WTC11 (cell line): ENCODE measurements around the gene CCDC112. TPM values are rescaled to one million over a fixed set of nuclear protein-coding genes. Genes with fewer than 3 reads are reported as not detected.

Experiments
- ATF3 ChIP-seq: sonication (generic); formaldehyde crosslinking; conservative IDR thresholded peaks from 2 replicates; pipeline ENCODE4 v1.8.1; 2022; ENCODE audit warnings: mild to moderate bottlenecking, missing genetic modification reagents
- CREB1 ChIP-seq: sonication (generic); formaldehyde crosslinking; IDR thresholded peaks from 2 replicates; pipeline ENCODE4 v1.8.0; 2023; ENCODE audit warnings: mild to moderate bottlenecking, missing genetic modification reagents
- E2F1 ChIP-seq: sonication (generic); formaldehyde crosslinking; IDR thresholded peaks from 2 replicates; pipeline ENCODE4 v1.8.0; 2022; ENCODE audit warnings: mild to moderate bottlenecking, missing genetic modification reagents
- ELF4 ChIP-seq: sonication (generic); formaldehyde crosslinking; IDR thresholded peaks from 2 replicates; pipeline ENCODE4 v1.8.1; 2022; ENCODE audit warnings: low read depth, mild to moderate bottlenecking, moderate library complexity, missing genetic modification reagents
- ERG ChIP-seq: fragments of 250-450 bp; sonication (Bioruptor Pico); IDR thresholded peaks from 2 replicates; pipeline ENCODE4 v1.8.0; 2021; ENCODE audit warnings: mild to moderate bottlenecking
- HMGA2 ChIP-seq: fragments of 250-450 bp; sonication (Bioruptor Pico); IDR thresholded peaks from 2 replicates; pipeline ENCODE4 v1.4.0; 2021; ENCODE audit warnings: mild to moderate bottlenecking, moderate library complexity
- IRF2 ChIP-seq: sonication (generic); formaldehyde crosslinking; IDR thresholded peaks from 2 replicates; pipeline ENCODE4 v1.8.0; 2022; ENCODE audit warnings: low read depth, missing genetic modification reagents, borderline replicate concordance
- JUN ChIP-seq: sonication (generic); formaldehyde crosslinking; IDR thresholded peaks from 2 replicates; pipeline ENCODE4 v1.8.0; 2023; ENCODE audit warnings: mild to moderate bottlenecking, missing genetic modification reagents
- MYBL2 ChIP-seq: sonication (generic); formaldehyde crosslinking; IDR thresholded peaks from 2 replicates; pipeline ENCODE4 v1.8.1; 2023; ENCODE audit warnings: mild to moderate bottlenecking, moderate library complexity, missing genetic modification reagents
- NFATC4 ChIP-seq: fragments of 250-450 bp; sonication (Bioruptor Pico); IDR thresholded peaks from 2 replicates; pipeline ENCODE4 v1.9.0; 2021; ENCODE audit warnings: mild to moderate bottlenecking
- NFE2L1 ChIP-seq: sonication (generic); formaldehyde crosslinking; IDR thresholded peaks from 2 replicates; pipeline ENCODE4 v1.8.1; 2023; ENCODE audit warnings: missing genetic modification reagents
- NR3C1 ChIP-seq: sonication (generic); formaldehyde crosslinking; conservative IDR thresholded peaks from 2 replicates; pipeline ENCODE4 v1.8.1; 2023; ENCODE audit warnings: low read depth, mild to moderate bottlenecking, missing genetic modification reagents
- ZBTB21 ChIP-seq: sonication (generic); formaldehyde crosslinking; IDR thresholded peaks from 2 replicates; pipeline ENCODE4 v1.8.1; 2023; ENCODE audit warnings: mild to moderate bottlenecking, missing genetic modification reagents, borderline replicate concordance
- ZNF281 ChIP-seq: sonication (generic); formaldehyde crosslinking; IDR thresholded peaks from 2 replicates; pipeline ENCODE4 v1.8.0; 2023; ENCODE audit warnings: mild to moderate bottlenecking, missing genetic modification reagents
- total RNA-seq: library from RNA; stranded (reverse); gene quantifications from 3 replicates; pipeline ENCODE4 v1.2.3, GENCODE V29; 2021
- TF ChIP-seq, protein P1 (sequence below): sonication (generic); formaldehyde crosslinking; IDR thresholded peaks from 2 replicates; pipeline ENCODE4 v1.8.1; 2023; ENCODE audit warnings: mild to moderate bottlenecking, missing genetic modification reagents, borderline replicate concordance
- TF ChIP-seq, protein P2 (sequence below): fragments of 250-450 bp; sonication (Bioruptor Pico); IDR thresholded peaks from 2 replicates; pipeline ENCODE4 v1.9.0; 2021; ENCODE audit warnings: mild to moderate bottlenecking, borderline replicate concordance
- TF ChIP-seq, protein P3 (sequence below): sonication (generic); formaldehyde crosslinking; IDR thresholded peaks from 2 replicates; pipeline ENCODE4 v1.8.1; 2022; ENCODE audit warnings: mild to moderate bottlenecking, missing genetic modification reagents, moderate library complexity, borderline replicate concordance
- TF ChIP-seq, protein P4 (sequence below): fragments of 250-450 bp; sonication (Bioruptor Pico); IDR thresholded peaks from 2 replicates; pipeline ENCODE4 v1.9.0; 2021; ENCODE audit warnings: mild to moderate bottlenecking
- TF ChIP-seq, protein P5 (sequence below): sonication (generic); formaldehyde crosslinking; IDR thresholded peaks from 2 replicates; pipeline ENCODE4 v1.8.0; 2022; ENCODE audit warnings: mild to moderate bottlenecking, missing genetic modification reagents

The CCDC112 gene
- total RNA-seq, 1 experiment from 2014 or later = 12.2 TPM

DNA sequence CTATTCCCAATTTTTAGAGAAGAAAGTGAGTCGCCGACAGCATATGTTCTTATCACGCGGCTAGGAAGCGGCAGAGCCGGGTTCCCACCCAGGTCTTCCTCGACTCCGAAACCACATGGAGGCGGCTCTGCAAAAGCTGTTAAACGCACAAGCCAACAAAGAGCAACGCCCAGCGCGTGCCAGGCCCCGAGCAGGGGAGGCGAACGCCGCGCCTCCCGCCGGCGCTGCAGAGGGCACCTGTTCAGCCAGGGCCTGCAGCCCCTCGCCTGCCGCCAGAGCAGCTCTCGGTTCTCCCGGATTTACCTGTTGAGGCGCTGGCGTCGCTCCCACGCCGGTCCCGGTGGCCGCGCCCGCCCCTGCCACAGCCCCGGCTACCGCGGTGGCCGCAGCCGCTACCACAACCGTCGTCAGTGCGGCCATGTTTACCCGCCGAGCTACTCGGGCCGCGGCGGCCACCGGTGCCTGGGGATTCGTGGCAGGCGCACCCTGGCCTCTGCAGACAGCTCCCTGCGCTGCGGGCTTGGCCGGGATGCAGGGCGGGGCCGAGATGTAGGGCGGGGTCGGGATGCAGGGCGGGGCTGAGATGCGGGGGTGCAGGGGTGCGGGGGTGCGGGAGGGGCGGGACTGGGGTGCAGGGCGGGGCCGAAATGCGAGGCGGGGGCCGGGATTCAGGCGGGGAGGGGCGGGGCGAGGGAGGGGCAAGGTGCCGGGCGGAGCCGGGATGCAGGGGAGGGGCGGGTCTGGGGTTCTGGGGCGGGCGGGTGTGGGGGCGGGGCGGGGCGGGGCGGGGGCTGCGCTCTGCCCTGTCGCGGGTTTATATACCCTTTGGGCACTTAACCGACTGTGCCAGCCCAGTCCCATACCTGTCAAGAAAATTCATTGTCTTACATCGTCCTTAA, at the start of gene CCDC112 (continued):
- TF ChIP-seq, protein P1, sequence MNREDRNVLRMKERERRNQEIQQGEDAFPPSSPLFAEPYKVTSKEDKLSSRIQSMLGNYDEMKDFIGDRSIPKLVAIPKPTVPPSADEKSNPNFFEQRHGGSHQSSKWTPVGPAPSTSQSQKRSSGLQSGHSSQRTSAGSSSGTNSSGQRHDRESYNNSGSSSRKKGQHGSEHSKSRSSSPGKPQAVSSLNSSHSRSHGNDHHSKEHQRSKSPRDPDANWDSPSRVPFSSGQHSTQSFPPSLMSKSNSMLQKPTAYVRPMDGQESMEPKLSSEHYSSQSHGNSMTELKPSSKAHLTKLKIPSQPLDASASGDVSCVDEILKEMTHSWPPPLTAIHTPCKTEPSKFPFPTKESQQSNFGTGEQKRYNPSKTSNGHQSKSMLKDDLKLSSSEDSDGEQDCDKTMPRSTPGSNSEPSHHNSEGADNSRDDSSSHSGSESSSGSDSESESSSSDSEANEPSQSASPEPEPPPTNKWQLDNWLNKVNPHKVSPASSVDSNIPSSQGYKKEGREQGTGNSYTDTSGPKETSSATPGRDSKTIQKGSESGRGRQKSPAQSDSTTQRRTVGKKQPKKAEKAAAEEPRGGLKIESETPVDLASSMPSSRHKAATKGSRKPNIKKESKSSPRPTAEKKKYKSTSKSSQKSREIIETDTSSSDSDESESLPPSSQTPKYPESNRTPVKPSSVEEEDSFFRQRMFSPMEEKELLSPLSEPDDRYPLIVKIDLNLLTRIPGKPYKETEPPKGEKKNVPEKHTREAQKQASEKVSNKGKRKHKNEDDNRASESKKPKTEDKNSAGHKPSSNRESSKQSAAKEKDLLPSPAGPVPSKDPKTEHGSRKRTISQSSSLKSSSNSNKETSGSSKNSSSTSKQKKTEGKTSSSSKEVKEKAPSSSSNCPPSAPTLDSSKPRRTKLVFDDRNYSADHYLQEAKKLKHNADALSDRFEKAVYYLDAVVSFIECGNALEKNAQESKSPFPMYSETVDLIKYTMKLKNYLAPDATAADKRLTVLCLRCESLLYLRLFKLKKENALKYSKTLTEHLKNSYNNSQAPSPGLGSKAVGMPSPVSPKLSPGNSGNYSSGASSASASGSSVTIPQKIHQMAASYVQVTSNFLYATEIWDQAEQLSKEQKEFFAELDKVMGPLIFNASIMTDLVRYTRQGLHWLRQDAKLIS = peak; percentile 73; the same call in 1 of the 2 replicates
- TF ChIP-seq CREB1 (no peak; the same call in 1 of the 2 replicates), ERG (CRISPR knock-in tag) (no peak), ZBTB21 (CRISPR knock-in tag) (peak; percentile 50; the same call in 1 of the 2 replicates), HMGA2 (no peak), NFATC4 (CRISPR knock-in tag) (no peak), JUN (CRISPR knock-in tag) (peak; percentile 86), IRF2 (CRISPR knock-in tag) (no peak), ATF3 (CRISPR knock-in tag) (peak; percentile 50; the same call in 1 of the 2 replicates), E2F1 (CRISPR knock-in tag) (no peak; the same call in 1 of the 2 replicates), NR3C1 (no peak), ELF4 (CRISPR knock-in tag) (no peak; the same call in 1 of the 2 replicates), ZNF281 (CRISPR knock-in tag) (no peak), NFE2L1 (0 out of 2 replicates have a peak, but pooled peaks have one; percentile 49), MYBL2 (peak; percentile 87)
- TF ChIP-seq, protein P2, sequence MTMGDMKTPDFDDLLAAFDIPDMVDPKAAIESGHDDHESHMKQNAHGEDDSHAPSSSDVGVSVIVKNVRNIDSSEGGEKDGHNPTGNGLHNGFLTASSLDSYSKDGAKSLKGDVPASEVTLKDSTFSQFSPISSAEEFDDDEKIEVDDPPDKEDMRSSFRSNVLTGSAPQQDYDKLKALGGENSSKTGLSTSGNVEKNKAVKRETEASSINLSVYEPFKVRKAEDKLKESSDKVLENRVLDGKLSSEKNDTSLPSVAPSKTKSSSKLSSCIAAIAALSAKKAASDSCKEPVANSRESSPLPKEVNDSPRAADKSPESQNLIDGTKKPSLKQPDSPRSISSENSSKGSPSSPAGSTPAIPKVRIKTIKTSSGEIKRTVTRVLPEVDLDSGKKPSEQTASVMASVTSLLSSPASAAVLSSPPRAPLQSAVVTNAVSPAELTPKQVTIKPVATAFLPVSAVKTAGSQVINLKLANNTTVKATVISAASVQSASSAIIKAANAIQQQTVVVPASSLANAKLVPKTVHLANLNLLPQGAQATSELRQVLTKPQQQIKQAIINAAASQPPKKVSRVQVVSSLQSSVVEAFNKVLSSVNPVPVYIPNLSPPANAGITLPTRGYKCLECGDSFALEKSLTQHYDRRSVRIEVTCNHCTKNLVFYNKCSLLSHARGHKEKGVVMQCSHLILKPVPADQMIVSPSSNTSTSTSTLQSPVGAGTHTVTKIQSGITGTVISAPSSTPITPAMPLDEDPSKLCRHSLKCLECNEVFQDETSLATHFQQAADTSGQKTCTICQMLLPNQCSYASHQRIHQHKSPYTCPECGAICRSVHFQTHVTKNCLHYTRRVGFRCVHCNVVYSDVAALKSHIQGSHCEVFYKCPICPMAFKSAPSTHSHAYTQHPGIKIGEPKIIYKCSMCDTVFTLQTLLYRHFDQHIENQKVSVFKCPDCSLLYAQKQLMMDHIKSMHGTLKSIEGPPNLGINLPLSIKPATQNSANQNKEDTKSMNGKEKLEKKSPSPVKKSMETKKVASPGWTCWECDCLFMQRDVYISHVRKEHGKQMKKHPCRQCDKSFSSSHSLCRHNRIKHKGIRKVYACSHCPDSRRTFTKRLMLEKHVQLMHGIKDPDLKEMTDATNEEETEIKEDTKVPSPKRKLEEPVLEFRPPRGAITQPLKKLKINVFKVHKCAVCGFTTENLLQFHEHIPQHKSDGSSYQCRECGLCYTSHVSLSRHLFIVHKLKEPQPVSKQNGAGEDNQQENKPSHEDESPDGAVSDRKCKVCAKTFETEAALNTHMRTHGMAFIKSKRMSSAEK (CRISPR knock-in tag) = no peak
- TF ChIP-seq, protein P3, sequence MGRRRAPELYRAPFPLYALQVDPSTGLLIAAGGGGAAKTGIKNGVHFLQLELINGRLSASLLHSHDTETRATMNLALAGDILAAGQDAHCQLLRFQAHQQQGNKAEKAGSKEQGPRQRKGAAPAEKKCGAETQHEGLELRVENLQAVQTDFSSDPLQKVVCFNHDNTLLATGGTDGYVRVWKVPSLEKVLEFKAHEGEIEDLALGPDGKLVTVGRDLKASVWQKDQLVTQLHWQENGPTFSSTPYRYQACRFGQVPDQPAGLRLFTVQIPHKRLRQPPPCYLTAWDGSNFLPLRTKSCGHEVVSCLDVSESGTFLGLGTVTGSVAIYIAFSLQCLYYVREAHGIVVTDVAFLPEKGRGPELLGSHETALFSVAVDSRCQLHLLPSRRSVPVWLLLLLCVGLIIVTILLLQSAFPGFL = no peak
- TF ChIP-seq, protein P4, sequence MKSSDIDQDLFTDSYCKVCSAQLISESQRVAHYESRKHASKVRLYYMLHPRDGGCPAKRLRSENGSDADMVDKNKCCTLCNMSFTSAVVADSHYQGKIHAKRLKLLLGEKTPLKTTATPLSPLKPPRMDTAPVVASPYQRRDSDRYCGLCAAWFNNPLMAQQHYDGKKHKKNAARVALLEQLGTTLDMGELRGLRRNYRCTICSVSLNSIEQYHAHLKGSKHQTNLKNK = no peak
- TF ChIP-seq, protein P5, sequence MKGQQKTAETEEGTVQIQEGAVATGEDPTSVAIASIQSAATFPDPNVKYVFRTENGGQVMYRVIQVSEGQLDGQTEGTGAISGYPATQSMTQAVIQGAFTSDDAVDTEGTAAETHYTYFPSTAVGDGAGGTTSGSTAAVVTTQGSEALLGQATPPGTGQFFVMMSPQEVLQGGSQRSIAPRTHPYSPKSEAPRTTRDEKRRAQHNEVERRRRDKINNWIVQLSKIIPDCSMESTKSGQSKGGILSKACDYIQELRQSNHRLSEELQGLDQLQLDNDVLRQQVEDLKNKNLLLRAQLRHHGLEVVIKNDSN (CRISPR knock-in tag) = peak; percentile 45; the same call in 1 of the 2 replicates
